D721Med (cell line): ENCODE results near the gene SERPINI2.
A peak's percentile ranks its signal among the peaks of the same experiment; 100 is the strongest.

Experiments
- DNase-seq: peaks from one replicate; pipeline ENCODE4 v3.0.0; 2011; ENCODE audit warnings: low spot score; ENCODE audit not compliant: insufficient read length
- FAIRE-seq: peaks from 2 replicates; lab custom pipeline; 2011; peaks lifted over from hg19 to GRCh38; lab: Jason Lieb, UNC
- TF ChIP-seq, protein P1 (sequence below): IDR thresholded peaks from 2 replicates; pipeline ENCODE4 v1.5.1; 2012; ENCODE audit warnings: mild to moderate bottlenecking, control low read depth; ENCODE audit not compliant: insufficient read depth; ENCODE audit errors: missing control alignments

The SERPINI2 gene

DNA sequence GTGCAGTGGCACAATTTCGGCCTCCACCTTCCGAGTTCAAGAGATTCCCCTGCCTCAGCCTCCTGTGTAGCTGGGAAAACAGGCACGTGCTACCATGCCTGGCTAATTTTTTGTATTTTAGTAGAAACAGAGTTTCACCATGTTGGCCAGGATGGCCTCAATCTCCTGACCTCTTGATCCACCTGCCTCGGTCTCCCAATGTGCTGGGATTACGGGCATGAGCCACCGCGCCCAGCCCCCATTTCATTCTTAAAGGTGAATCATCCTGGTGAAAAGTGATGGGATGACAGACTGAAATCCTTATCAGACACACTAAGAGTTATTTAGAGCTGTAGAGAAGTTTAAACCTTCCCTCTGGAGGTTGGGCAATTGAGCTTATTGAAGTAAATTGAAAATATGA is 24.1 kb upstream of the SERPINI2 start:
- DNase-seq, result no peak
- no peak for FAIRE-seq
- TF ChIP-seq, protein P1, sequence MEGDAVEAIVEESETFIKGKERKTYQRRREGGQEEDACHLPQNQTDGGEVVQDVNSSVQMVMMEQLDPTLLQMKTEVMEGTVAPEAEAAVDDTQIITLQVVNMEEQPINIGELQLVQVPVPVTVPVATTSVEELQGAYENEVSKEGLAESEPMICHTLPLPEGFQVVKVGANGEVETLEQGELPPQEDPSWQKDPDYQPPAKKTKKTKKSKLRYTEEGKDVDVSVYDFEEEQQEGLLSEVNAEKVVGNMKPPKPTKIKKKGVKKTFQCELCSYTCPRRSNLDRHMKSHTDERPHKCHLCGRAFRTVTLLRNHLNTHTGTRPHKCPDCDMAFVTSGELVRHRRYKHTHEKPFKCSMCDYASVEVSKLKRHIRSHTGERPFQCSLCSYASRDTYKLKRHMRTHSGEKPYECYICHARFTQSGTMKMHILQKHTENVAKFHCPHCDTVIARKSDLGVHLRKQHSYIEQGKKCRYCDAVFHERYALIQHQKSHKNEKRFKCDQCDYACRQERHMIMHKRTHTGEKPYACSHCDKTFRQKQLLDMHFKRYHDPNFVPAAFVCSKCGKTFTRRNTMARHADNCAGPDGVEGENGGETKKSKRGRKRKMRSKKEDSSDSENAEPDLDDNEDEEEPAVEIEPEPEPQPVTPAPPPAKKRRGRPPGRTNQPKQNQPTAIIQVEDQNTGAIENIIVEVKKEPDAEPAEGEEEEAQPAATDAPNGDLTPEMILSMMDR, result no peak

DNA sequence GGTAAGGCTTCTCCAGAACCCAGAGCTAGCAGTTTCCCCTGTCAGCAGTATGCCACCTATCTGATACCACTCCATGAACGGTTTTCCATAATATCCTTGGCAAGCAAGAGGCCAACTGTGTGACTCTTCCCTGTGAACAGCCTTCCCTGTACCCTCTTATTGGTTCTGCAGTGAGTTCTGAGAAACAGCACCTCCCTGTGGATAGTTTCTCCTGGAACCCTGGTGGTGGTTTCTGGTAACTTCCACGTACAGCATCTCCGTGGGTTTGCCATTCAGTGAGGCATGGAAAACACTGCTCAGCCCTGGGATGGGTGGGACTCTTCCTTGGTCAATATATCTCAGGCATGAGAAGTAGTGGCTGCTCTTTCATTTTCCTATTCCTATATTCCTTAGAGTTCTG is 19.4 kb upstream of the SERPINI2 start:
- DNase-seq (no peak), FAIRE-seq (no peak)
- TF ChIP-seq, protein P1, result peak; percentile 35

DNA sequence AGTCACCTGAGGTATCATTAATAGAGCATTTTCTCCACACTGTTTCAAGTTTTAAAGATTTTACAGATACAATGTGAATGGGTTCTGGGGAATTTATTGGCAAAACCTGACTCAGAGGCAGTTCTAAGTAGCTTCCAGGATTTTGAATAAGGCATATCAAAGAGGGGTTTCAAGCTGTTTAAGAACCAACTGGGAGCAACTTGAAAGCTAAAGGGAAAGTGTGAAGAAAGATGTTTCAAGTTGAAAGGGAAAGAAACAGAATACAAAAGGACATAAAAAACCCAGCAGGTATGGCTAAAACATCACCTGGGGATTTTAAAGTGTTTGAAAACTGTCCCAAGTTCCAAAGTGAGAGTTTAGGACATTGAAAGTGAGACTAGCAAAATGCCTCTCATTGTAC is 17.8 kb upstream of the SERPINI2 start:
- TF ChIP-seq, protein P1, result no peak
- DNase-seq (no peak), FAIRE-seq (no peak)

DNA sequence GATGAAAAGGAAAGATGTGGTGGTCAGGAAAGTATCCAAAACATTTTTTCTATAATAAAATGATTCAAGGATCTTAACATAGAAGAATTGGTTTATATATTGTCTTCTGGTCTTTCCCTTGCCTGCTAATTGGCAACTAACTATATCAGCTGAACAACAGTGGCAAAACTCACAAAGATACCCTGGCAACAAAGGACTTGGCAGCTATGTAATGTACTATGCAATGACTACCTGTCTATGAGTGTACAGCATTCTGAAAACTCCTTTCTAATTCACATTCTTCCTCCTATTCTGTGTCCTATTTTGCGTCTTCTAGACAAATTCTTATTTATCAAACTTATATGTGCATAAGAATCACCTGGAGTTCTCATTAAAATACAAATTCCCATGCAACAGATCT is 15.7 kb upstream of the SERPINI2 start:
- DNase-seq (no peak), FAIRE-seq (no peak)
- TF ChIP-seq, protein P1, result no peak

DNA sequence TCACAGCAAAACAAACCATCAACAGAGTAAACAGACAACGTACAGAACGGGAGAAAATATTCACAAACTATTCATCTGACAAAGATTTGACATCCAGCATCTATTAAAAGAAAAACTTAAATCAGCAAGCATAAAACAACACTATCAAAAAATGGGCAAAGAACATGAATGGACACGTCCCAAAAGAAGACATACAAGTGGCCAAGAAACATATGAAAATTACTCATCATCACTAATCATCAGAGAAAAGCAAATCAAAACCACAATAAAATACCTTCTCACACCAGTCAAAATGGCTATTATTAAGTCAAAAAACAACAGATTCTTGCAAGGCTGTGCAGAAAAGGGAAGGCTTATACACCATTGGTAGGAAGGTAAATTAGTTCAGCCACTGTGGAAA is 13.7 kb upstream of the SERPINI2 start:
- no peak for DNase-seq
- TF ChIP-seq, protein P1, result no peak
- FAIRE-seq, result no peak

DNA sequence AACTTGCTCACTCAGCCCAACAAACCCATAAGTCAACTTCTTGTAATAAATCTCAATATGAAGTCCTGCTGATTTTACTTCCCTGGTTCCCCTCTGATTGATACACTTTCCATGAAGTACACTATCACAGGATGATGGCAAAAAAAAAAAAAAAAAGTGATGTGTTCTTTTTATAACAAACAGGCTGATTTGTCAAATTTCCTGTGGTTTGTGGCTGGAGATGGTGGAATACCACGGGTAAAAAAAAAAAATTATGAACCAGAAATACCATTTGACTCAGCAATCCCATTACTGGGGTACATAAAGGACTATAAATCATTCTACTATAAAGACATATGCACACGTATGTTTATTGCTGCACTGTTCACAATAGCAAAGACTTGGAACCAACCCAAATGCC is 10.7 kb upstream of the SERPINI2 start:
- TF ChIP-seq, protein P1, result no peak
- DNase-seq, result no peak
- FAIRE-seq, result no peak

DNA sequence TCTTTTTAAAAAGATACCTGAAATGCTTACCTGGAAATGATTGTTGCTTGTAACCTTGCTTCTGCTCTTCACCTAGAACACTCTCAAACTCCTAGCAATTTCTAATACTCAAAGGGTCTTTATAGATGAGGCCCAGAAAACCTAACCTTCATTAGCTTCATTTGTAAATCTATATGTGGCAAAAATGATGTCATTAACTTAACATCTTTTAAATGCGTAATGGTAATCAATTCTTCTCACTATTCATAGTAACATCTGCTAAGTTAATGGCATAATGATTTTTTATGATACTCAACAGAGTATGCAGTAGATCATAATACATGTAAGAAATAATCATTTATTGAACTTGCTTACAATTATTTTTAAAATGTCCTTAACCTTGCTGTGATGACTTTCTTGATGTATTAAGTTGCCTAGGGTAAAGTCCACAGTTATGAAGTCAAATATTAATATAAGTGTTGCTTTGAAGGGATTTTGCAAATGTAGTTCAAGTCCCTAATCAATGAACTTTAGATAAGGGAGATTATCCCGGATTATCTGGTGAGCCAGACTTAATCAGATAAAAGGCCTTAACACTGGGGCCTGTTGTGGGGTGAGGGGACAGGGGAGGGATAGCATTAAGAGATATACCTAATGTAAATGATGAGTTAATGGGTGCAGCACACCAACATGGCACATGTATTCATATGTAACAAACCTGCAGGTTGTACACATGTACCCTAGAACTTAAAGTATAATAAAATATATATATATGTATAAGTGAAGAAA is 10.1 kb upstream of the SERPINI2 start:
- TF ChIP-seq, protein P1, result no peak
- no peak for DNase-seq
- peak; percentile 89 for FAIRE-seq
